Lung (tissue), 16 donors: Measurements from ENCODE around the gene TTC27. TPM values are rescaled to one million over a fixed set of nuclear protein-coding genes. Genes with fewer than 3 reads are reported as not detected.

Experiments
- ATAC-seq: fragments of 200-7000 bp; cut with Tn5 transposase; one replicate; pipeline ENCODE4 v1.9.1; 2020; ENCODE audit warnings: moderate number of reproducible peaks; ENCODE audit not compliant: insufficient read depth, low FRiP score
- DNase-seq, 3 donors: peaks; one replicate each; pipeline ENCODE4 v3.0.0-alpha.2; 2013 to 2017
- H3K27ac ChIP-seq, 2 donors: one replicate each; pipeline ENCODE4 v1.5.1; 2013; ENCODE audit warnings: mild to moderate bottlenecking in 2 of 2, moderate library complexity in 2 of 2, control low read depth in 1 of 2, inconsistent platforms in 1 of 2, low read depth in 1 of 2, low read length in 1 of 2
- H3K27me3 ChIP-seq, 3 donors: one replicate each; pipeline ENCODE4 v1.5.1; 2013; ENCODE audit warnings: low read length in 2 of 3; ENCODE audit not compliant: control insufficient read depth in 3 of 3, insufficient read depth in 3 of 3
- H3K36me3 ChIP-seq, 4 donors: one replicate each; pipeline ENCODE4 v1.5.1; 2013; ENCODE audit warnings: low read length in 4 of 4, mild to moderate bottlenecking in 1 of 4, moderate library complexity in 1 of 4; ENCODE audit not compliant: control insufficient read depth in 4 of 4, insufficient read depth in 4 of 4
- H3K4me1 ChIP-seq, 5 donors: one replicate each; pipeline ENCODE4 v1.5.1; 2013; ENCODE audit warnings: low read length in 5 of 5, mild to moderate bottlenecking in 2 of 5, moderate library complexity in 1 of 5; ENCODE audit not compliant: control insufficient read depth in 5 of 5, insufficient read depth in 5 of 5
- H3K4me3 ChIP-seq: one replicate; pipeline ENCODE4 v1.5.1; 2013; ENCODE audit warnings: mild to moderate bottlenecking, control low read depth, moderate library complexity
- H3K9ac ChIP-seq, 2 donors: one replicate each; pipeline ENCODE4 v1.5.1; 2013; ENCODE audit warnings: low read length in 2 of 2, control low read depth in 1 of 2; ENCODE audit not compliant: insufficient read depth in 1 of 2
- H3K9me3 ChIP-seq, 4 donors: one replicate each; pipeline ENCODE4 v1.5.1; 2013; ENCODE audit warnings: low read length in 3 of 4, mild to moderate bottlenecking in 1 of 4, moderate library complexity in 1 of 4; ENCODE audit not compliant: control insufficient read depth in 4 of 4, insufficient read depth in 3 of 4
- WGBS, 2 donors: extraction: QIAGEN DNeasy Blood & Tissue Kit; methylation state at CpG; one replicate each; pipeline ENCODE4 v1.1.7; 2013; 5-methylcytosine and 5-hydroxymethylcytosine counted together
- long read RNA-seq, 5 donors: transcript quantifications; one replicate each; lab custom pipeline, GENCODE V29; 2026
- polyA plus RNA-seq, 2 donors: library from polyadenylated mRNA; stranded (reverse); fragments of 200-250 nt; gene quantifications; one replicate each; pipeline ENCODE4 v1.2.1, GENCODE V29; 2013
- total RNA-seq, 2 donors: library from RNA; depleted of rRNA in 1 of 2; stranded (reverse); fragments of >200 nt in 1 of 2; gene quantifications; one replicate each; pipeline ENCODE4 v1.2.1, GENCODE V29; 2014 to 2021
- TF ChIP-seq, protein P1 (sequence below): IDR thresholded peaks from 2 replicates; pipeline ENCODE4 v1.5.1; 2012; ENCODE audit warnings: mild to moderate bottlenecking; ENCODE audit errors: control extremely low read depth, extremely low read depth
- donor health status: control.
- donor health status: control.
- donor health status: Bipolar disorder and iron deficiency.
- donor health status: healthy.
- donor health status: DM: yes; HTN: yes; CAD: no.

TTC27 gene
- 10 to 100 TPM; 14.6 to 17.4 TPM for total RNA-seq
- 10 to 100 TPM in 1 of 2 donors, 1 to 10 TPM in 1; 5.2 to 10.0 TPM for polyA plus RNA-seq
- long read RNA-seq, donor 1, partial matches to known transcripts: 0 of 2 reads
- long read RNA-seq, donor 1, other reads (novel, unspliced or antisense): 0 of 2 reads
- long read RNA-seq, donor 2: 0 reads
- long read RNA-seq, donor 3, partial matches to known transcripts: 0 of 1 reads
- long read RNA-seq, donor 3, other reads (novel, unspliced or antisense): 0 of 1 reads
- long read RNA-seq, donor 4, partial matches to known transcripts: 0 of 1 reads
- long read RNA-seq, donor 4, other reads (novel, unspliced or antisense): 0 of 1 reads
- long read RNA-seq, donor 5, partial matches to known transcripts: 5 of 6 reads
- long read RNA-seq, donor 5, other reads (novel, unspliced or antisense): 0 of 6 reads

DNA sequence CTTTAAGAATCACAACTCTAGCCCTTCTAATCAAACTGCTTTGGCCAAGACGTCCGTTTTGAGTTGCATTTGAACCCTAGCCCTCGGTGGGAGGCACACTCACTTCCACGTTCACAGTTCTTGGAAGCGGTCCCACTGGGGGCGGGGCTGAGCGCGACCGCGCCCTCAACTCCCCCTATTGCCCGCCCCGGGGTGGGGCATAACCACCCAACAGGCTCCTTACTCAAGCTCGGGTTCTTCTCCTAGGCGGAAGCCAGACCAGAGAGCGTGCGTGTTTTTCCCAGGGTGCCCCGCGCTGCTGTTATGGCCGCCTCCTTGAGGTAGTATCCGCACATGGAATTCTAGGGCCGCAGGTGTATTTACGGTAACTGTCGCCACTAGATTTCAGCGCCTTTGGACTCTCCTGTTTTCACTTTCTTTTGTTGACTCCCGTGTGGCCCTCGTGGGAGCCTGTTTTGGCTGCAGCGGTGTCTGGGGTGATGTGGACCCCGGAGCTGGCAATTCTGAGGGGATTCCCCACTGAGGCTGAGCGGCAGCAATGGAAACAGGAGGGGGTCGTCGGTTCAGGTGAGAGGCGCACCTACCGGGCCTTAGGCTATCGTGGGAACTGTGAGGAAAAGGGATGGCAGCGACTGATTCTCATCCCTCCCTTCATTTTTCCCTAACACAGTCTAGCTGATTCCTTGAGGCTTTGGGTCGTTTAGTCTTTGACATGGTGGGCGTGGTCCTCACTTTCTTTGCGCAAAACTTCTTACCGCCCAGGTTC is at the start of gene TTC27:
Gene TTC27 (plus strand): TSS at position 237 of the 766 bp plus-strand sequence. CDS start 243 bp downstream, at position 480.
- ATAC-seq: peak; percentile 100
- Histone ChIP-seq H3K27ac (peak within 1 kb of the TSS; percentile 52 to 69), H3K9me3 (no peaks in the 10 kb centered on the region), H3K4me1 (peaks cover 0 to 10% (median 7%) of the 10 kb centered on the region in 5 donors), H3K27me3 (no peaks in the 10 kb centered on the region), H3K36me3 (peaks cover 0 to 12% (median 5%) of the 10 kb centered on the region in 4 donors), H3K4me3 (peak within 1 kb of the TSS; percentile 63), H3K9ac (peak within 1 kb of the TSS in 1 of 2 donors; percentile 73)
- TF ChIP-seq, protein P1, sequence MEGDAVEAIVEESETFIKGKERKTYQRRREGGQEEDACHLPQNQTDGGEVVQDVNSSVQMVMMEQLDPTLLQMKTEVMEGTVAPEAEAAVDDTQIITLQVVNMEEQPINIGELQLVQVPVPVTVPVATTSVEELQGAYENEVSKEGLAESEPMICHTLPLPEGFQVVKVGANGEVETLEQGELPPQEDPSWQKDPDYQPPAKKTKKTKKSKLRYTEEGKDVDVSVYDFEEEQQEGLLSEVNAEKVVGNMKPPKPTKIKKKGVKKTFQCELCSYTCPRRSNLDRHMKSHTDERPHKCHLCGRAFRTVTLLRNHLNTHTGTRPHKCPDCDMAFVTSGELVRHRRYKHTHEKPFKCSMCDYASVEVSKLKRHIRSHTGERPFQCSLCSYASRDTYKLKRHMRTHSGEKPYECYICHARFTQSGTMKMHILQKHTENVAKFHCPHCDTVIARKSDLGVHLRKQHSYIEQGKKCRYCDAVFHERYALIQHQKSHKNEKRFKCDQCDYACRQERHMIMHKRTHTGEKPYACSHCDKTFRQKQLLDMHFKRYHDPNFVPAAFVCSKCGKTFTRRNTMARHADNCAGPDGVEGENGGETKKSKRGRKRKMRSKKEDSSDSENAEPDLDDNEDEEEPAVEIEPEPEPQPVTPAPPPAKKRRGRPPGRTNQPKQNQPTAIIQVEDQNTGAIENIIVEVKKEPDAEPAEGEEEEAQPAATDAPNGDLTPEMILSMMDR: no peak
- DNase-seq: peak; percentile 95 to 96 (median 96)
- WGBS, 2 donors: 0 to 1% methylated on average over 39 of the region's 39 CpGs

DNA sequence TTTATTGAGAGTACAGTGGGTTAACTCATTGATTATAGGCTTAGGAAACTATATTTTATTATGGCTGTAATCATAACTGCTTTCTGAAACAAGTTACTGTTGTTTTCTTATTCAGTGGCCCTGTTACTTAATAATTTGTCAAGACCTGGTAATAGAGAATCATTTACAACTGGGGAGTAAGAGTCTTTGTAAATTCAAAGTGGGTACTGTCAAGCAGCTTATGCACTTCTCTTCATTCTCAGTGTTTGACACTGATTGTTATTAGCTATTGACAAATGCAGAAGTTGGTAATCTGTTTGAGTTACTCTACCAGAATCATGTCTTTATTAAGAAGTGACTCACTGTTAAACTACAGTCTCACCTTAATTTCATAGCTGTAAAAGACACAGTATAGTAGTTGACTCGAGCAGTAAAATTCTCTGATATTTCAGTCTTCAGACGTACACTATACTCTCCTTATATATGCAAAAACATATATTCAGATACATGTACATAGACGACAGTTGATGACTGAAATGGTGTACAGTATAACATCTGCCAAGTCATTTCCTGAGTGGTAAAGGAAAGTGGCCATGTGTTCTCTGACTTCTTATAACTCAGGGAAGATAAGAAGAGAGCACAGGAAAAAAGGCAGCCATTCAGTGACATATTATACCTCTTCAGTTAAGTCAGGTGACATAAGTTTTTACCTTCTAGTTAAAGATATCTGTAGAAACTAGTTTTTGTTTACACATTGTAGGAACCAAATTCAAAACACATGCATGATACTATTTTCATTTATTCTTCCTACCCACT is 36.0 kb upstream of the TTC27 start:
- Histone ChIP-seq H3K9ac (no peak overlapping the region), H3K27ac (no peak overlapping the region), H3K9me3 (no peaks in the 10 kb centered on the region), H3K36me3 (no peaks in the 10 kb centered on the region), H3K27me3 (no peaks in the 10 kb centered on the region), H3K4me1 (peaks cover 0 to 2% (median 0%) of the 10 kb centered on the region in 5 donors), H3K4me3 (no peak overlapping the region)
- TF ChIP-seq, protein P1: no peak
- DNase-seq: peak in 2 of 3 donors; percentile 9
- no peak for ATAC-seq
- 25 to 57% methylated on average over 3 of the region's 3 CpGs for WGBS, 2 donors

DNA sequence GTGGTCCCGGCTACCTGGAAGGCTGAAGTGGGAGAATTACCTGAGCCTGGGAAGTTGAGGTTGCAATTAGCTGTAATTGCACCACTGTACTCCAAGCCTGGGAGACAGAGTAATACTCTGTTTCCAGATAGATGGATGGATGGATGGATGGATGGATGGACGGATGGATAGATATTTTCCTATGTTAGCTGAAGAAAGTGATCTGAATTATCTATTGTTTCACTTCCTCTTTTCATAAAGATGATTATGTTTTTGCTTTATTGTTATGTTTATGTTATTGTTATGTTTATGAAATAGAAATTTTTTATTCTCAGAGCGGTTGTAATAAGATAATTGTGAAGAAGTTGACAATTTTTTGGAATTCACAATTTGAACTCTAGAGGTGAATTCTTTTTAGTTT is 33.3 kb upstream of the TTC27 start:
- Histone ChIP-seq H3K9me3 (no peaks in the 10 kb centered on the region), H3K27ac (no peak overlapping the region), H3K4me3 (no peak overlapping the region), H3K9ac (no peak overlapping the region), H3K36me3 (peaks cover 0 to 8% (median 4%) of the 10 kb centered on the region in 4 donors), H3K27me3 (no peaks in the 10 kb centered on the region), H3K4me1 (peaks cover 0 to 2% (median 0%) of the 10 kb centered on the region in 5 donors)
- TF ChIP-seq, protein P1: no peak
- DNase-seq (no peak), ATAC-seq (no peak)
- 85 to 92% methylated on average over 3 of the region's 3 CpGs for WGBS, 2 donors
